Naive thymus-derived CD4-positive, alpha-beta T cell (primary cell): ENCODE results near the gene ZNF37A. TPM values are rescaled to one million over a fixed set of nuclear protein-coding genes. Genes with fewer than 3 reads are reported as not detected.

Source experiments
- ATAC-seq: fragments of 150-1000 bp; cut with Tn5 transposase; 2 replicates; pipeline ENCODE4 v1.10.0; 2021; ENCODE audit warnings: mild to moderate bottlenecking, moderate library complexity
- CTCF ChIA-PET: fragments of 350-600 bp; sonication (Branson Sonifier 250); formaldehyde crosslinking; loops from one replicate; lab custom pipeline; 2021; ENCODE audit warnings: antibody characterized with exemption; lab: Charles Lee
- POLR2A ChIA-PET: fragments of 350-600 bp; sonication (Branson Sonifier 250); formaldehyde crosslinking; loops from one replicate; lab custom pipeline; 2021; ENCODE audit warnings: antibody characterized with exemption, inconsistent platforms; lab: Charles Lee
- DNase-seq, 9 donors: peaks; one replicate each; pipeline versions ENCODE4 v3.0.0 to v3.0.0-alpha.2; 2020 to 2022; ENCODE audit warnings: mixed read lengths in 1 of 9
- H3K27ac ChIP-seq: one replicate; pipeline ENCODE4 v1.7.0; 2013; ENCODE audit warnings: mild to moderate bottlenecking, low read depth, low read length, moderate library complexity
- H3K27me3 ChIP-seq, 2 donors: one replicate each; pipeline ENCODE4 v1.7.0; 2013; ENCODE audit warnings: low read length in 2 of 2, mild to moderate bottlenecking in 2 of 2, moderate library complexity in 2 of 2; ENCODE audit not compliant: control insufficient read depth in 2 of 2, insufficient read depth in 2 of 2
- H3K36me3 ChIP-seq, 3 experiments: 1 replicate in 2 of 3; 2 replicates in 1 of 3; pipeline ENCODE4 v1.7.0; 2013; ENCODE audit warnings: low read length in 3 of 3, mild to moderate bottlenecking in 3 of 3, moderate library complexity in 1 of 3; ENCODE audit not compliant: insufficient read depth in 3 of 3, control insufficient read depth in 2 of 3
- H3K4me1 ChIP-seq, 2 donors: one replicate each; pipeline ENCODE4 v1.7.0; 2013; ENCODE audit warnings: low read length in 2 of 2, mild to moderate bottlenecking in 2 of 2, moderate library complexity in 1 of 2; ENCODE audit not compliant: control insufficient read depth in 2 of 2, insufficient read depth in 2 of 2
- H3K4me3 ChIP-seq: 2 replicates; pipeline ENCODE4 v1.7.0; 2013; ENCODE audit warnings: mild to moderate bottlenecking, low read length
- H3K9me3 ChIP-seq, 3 experiments: 1 replicate in 2 of 3; 2 replicates in 1 of 3; pipeline ENCODE4 v1.7.0; 2013; ENCODE audit warnings: low read length in 3 of 3; ENCODE audit not compliant: control insufficient read depth in 2 of 3
- H3K27ac Mint-ChIP-seq, 9 donors: one replicate each; pipeline ENCODE4 v1.8.0; 2020 to 2022; ENCODE audit warnings: mixed read lengths in 9 of 9, mild to moderate bottlenecking in 8 of 9, moderate library complexity in 5 of 9, inconsistent platforms in 2 of 9
- H3K27me3 Mint-ChIP-seq, 5 donors: one replicate each; pipeline ENCODE4 v1.8.0; 2021 to 2022; ENCODE audit warnings: mixed read lengths in 5 of 5, mild to moderate bottlenecking in 1 of 5
- H3K36me3 Mint-ChIP-seq, 5 donors: one replicate each; pipeline ENCODE4 v1.8.0; 2020 to 2022; ENCODE audit warnings: mixed read lengths in 5 of 5, mild to moderate bottlenecking in 3 of 5, inconsistent platforms in 1 of 5
- H3K4me1 Mint-ChIP-seq, 7 donors: one replicate each; pipeline ENCODE4 v1.8.0; 2020 to 2022; ENCODE audit warnings: mixed read lengths in 7 of 7, mild to moderate bottlenecking in 3 of 7, inconsistent platforms in 1 of 7
- H3K4me3 Mint-ChIP-seq, 10 donors: one replicate each; pipeline ENCODE4 v1.8.0; 2020 to 2022; ENCODE audit warnings: mild to moderate bottlenecking in 10 of 10, mixed read lengths in 10 of 10, moderate library complexity in 6 of 10, inconsistent platforms in 2 of 10
- H3K9me3 Mint-ChIP-seq, 11 donors: one replicate each; pipeline ENCODE4 v1.8.0; 2020 to 2022; ENCODE audit warnings: mixed read lengths in 11 of 11, mild to moderate bottlenecking in 4 of 11, inconsistent platforms in 1 of 11, moderate library complexity in 1 of 11
- intact Hi-C, 2 donors: fragments of 100-400 bp; cut with micrococcal nuclease; formaldehyde crosslinking; loops; one replicate each; pipeline ENCODE4 v1.15.1; 2023
- polyA plus RNA-seq, 2 donors: library from polyadenylated mRNA; unstranded; fragments of 300-500 nt; fragmentation: Illumina TruSeq; gene quantifications; one replicate each; pipeline ENCODE4 v1.2.3, GENCODE V29; 2021
- total RNA-seq, 6 experiments: library from RNA in 5 of 6; stranded (reverse) in 5 of 6; gene quantifications; 1 replicate in 5 of 6; 2 replicates in 1 of 6; pipeline ENCODE4 v1.2.3 and lab custom pipeline; 2021 to 2026

The ZNF37A gene
- total and polyA plus RNA-seq, 7 experiments from 2014 or later = 4.8 to 29.8 (median 20.6) TPM

GRCh38 chr10:38156416-38157269 lies 62.5 kb downstream of the ZNF37A start:
- H3K36me3 ChIP-seq = no peaks in the 10 kb centered on the region
- no peak for DNase-seq
- no peak overlapping the region for H3K27ac ChIP-seq
- H3K4me3 ChIP-seq = no peak overlapping the region
- ChIA-PET POLR2A (no interaction called here), CTCF (no interaction called here)
- Mint-ChIP-seq H3K9me3 (peaks cover 5 to 49% (median 16%) of the 10 kb centered on the region in 11 donors), H3K27ac (no peak overlapping the region), H3K27me3 (peaks cover 0 to 5% (median 0%) of the 10 kb centered on the region in 5 donors), H3K4me3 (no peak overlapping the region), H3K4me1 (no peaks in the 10 kb centered on the region), H3K36me3 (peaks cover 0 to 8% (median 0%) of the 10 kb centered on the region in 5 donors)
- H3K9me3 ChIP-seq = peaks cover 0 to 10% (median 0%) of the 10 kb centered on the region in 3 experiments
- intact Hi-C loops = no loop called here
- no peak for ATAC-seq
- H3K27me3 ChIP-seq = no peaks in the 10 kb centered on the region
- H3K4me1 ChIP-seq = no peaks in the 10 kb centered on the region

GRCh38 chr10:38157270-38157685 lies 63.1 kb downstream of the ZNF37A start:
- no peak overlapping the region for H3K4me3 ChIP-seq
- H3K4me1 Mint-ChIP-seq = no peaks in the 10 kb centered on the region
- CTCF ChIA-PET = no interaction called here
- peaks cover 0 to 10% (median 0%) of the 10 kb centered on the region in 3 experiments for H3K9me3 ChIP-seq
- no peaks in the 10 kb centered on the region for H3K36me3 ChIP-seq
- POLR2A ChIA-PET = no interaction called here
- H3K36me3 Mint-ChIP-seq = peaks cover 0 to 8% (median 0%) of the 10 kb centered on the region in 5 donors
- peaks cover 0 to 5% (median 0%) of the 10 kb centered on the region in 5 donors for H3K27me3 Mint-ChIP-seq
- H3K27me3 ChIP-seq = no peaks in the 10 kb centered on the region
- H3K27ac Mint-ChIP-seq = no peak overlapping the region
- H3K4me3 Mint-ChIP-seq = no peak overlapping the region
- H3K9me3 Mint-ChIP-seq = peaks cover 5 to 50% (median 22%) of the 10 kb centered on the region in 11 donors
- intact Hi-C loops = no loop called here
- H3K4me1 ChIP-seq = no peaks in the 10 kb centered on the region
- H3K27ac ChIP-seq = no peak overlapping the region
- DNase-seq = no peak
- ATAC-seq = no peak

GRCh38 chr10:38159004-38159403 lies 64.9 kb downstream of the ZNF37A start:
- Histone ChIP-seq H3K4me1 (no peaks in the 10 kb centered on the region), H3K9me3 (peaks cover 0 to 10% (median 0%) of the 10 kb centered on the region in 3 experiments), H3K36me3 (no peaks in the 10 kb centered on the region), H3K27me3 (no peaks in the 10 kb centered on the region), H3K4me3 (no peak overlapping the region), H3K27ac (no peak overlapping the region)
- H3K36me3 Mint-ChIP-seq = peaks cover 0 to 8% (median 0%) of the 10 kb centered on the region in 5 donors
- no peaks in the 10 kb centered on the region for H3K4me1 Mint-ChIP-seq
- intact Hi-C loops = no loop called here
- ChIA-PET POLR2A (no interaction called here), CTCF (no interaction called here)
- H3K9me3 Mint-ChIP-seq = peaks cover 5 to 49% (median 23%) of the 10 kb centered on the region in 11 donors
- H3K27ac Mint-ChIP-seq = no peak overlapping the region
- H3K4me3 Mint-ChIP-seq = no peak overlapping the region
- no peak for DNase-seq
- ATAC-seq = no peak
- peaks cover 0 to 8% (median 0%) of the 10 kb centered on the region in 5 donors for H3K27me3 Mint-ChIP-seq

GRCh38 chr10:38163617-38164016 lies 69.5 kb downstream of the ZNF37A start:
- no peaks in the 10 kb centered on the region for H3K4me1 Mint-ChIP-seq
- POLR2A ChIA-PET = no interaction called here

GRCh38 chr10:38174336-38174735 lies 80.2 kb downstream of the ZNF37A start:
- CTCF ChIA-PET = no interaction called here
- Histone ChIP-seq H3K4me1 (no peaks in the 10 kb centered on the region), H3K9me3 (no peaks in the 10 kb centered on the region), H3K4me3 (no peak overlapping the region), H3K27me3 (no peaks in the 10 kb centered on the region), H3K36me3 (no peaks in the 10 kb centered on the region), H3K27ac (no peak overlapping the region)
- peaks cover 0 to 13% (median 4%) of the 10 kb centered on the region in 11 donors for H3K9me3 Mint-ChIP-seq
- intact Hi-C loops = no loop called here
- H3K4me1 Mint-ChIP-seq = no peaks in the 10 kb centered on the region
- H3K4me3 Mint-ChIP-seq = no peak overlapping the region
- H3K27ac Mint-ChIP-seq = no peak overlapping the region
- POLR2A ChIA-PET = no interaction called here
- no peaks in the 10 kb centered on the region for H3K36me3 Mint-ChIP-seq
- DNase-seq (no peak), ATAC-seq (no peak)
- H3K27me3 Mint-ChIP-seq = peaks cover 0 to 16% (median 4%) of the 10 kb centered on the region in 5 donors

More at GRCh38 chr10:38163617-38164016, 69.5 kb downstream of the ZNF37A start:
- H3K9me3 Mint-ChIP-seq = peaks cover 5 to 28% (median 18%) of the 10 kb centered on the region in 11 donors
- Histone ChIP-seq H3K4me3 (no peak overlapping the region), H3K9me3 (peaks cover 0 to 10% (median 0%) of the 10 kb centered on the region in 3 experiments), H3K27ac (no peak overlapping the region), H3K4me1 (no peaks in the 10 kb centered on the region), H3K27me3 (no peaks in the 10 kb centered on the region), H3K36me3 (no peaks in the 10 kb centered on the region)
- DNase-seq (no peak), ATAC-seq (no peak)
- CTCF ChIA-PET = no interaction called here
- intact Hi-C loops = no loop called here
- H3K36me3 Mint-ChIP-seq = peaks cover 0 to 5% (median 0%) of the 10 kb centered on the region in 5 donors
- H3K4me3 Mint-ChIP-seq = no peak overlapping the region
- no peak overlapping the region for H3K27ac Mint-ChIP-seq
- peaks cover 0 to 15% (median 3%) of the 10 kb centered on the region in 5 donors for H3K27me3 Mint-ChIP-seq

GRCh38 chr10:38184477-38184876 lies 90.3 kb downstream of the ZNF37A start:
- H3K27me3 ChIP-seq = no peaks in the 10 kb centered on the region
- no peak overlapping the region for H3K4me3 Mint-ChIP-seq
- no peaks in the 10 kb centered on the region for H3K9me3 ChIP-seq
- no peaks in the 10 kb centered on the region for H3K36me3 Mint-ChIP-seq
- no peaks in the 10 kb centered on the region for H3K36me3 ChIP-seq
- POLR2A ChIA-PET = no interaction called here
- no peak for DNase-seq
- H3K9me3 Mint-ChIP-seq = peaks cover 6 to 38% (median 15%) of the 10 kb centered on the region in 11 donors
- H3K27ac ChIP-seq = no peak overlapping the region
- peaks cover 0 to 32% (median 21%) of the 10 kb centered on the region in 5 donors for H3K27me3 Mint-ChIP-seq
- CTCF ChIA-PET = no interaction called here
- H3K4me1 Mint-ChIP-seq = no peaks in the 10 kb centered on the region
- H3K27ac Mint-ChIP-seq = no peak overlapping the region
- no peak overlapping the region for H3K4me3 ChIP-seq
- ATAC-seq = no peak
- no peaks in the 10 kb centered on the region for H3K4me1 ChIP-seq
- intact Hi-C loops = no loop called here
